Esophagus squamous epithelium (tissue), 4 donors: Measurements from ENCODE around the gene ANKFN1.
"Not testable (repeated sequence)": the region's sequence is repeated elsewhere in the genome, so short reads cannot be mapped to it uniquely, and the experiment has no call there.

Source experiments
- POLR2A ChIP-seq, 4 donors: fragments of 450-650 bp; IDR thresholded peaks; one replicate each; pipeline ENCODE4 v1.6.1; 2017; ENCODE audit warnings: antibody characterized with exemption in 4 of 4, mild to moderate bottlenecking in 4 of 4, moderate library complexity in 3 of 4
- TF ChIP-seq, protein P1 (sequence below), 6 experiments: fragments of 450-650 bp in 4 of 6; fragments of 200-600 bp in 2 of 6; sonication (generic) in 2 of 6; IDR thresholded peaks; one replicate each; pipeline ENCODE4 v1.5.1; 2016 to 2019; ENCODE audit warnings: antibody characterized with exemption in 6 of 6, mild to moderate bottlenecking in 4 of 6, moderate library complexity in 4 of 6

DNA sequence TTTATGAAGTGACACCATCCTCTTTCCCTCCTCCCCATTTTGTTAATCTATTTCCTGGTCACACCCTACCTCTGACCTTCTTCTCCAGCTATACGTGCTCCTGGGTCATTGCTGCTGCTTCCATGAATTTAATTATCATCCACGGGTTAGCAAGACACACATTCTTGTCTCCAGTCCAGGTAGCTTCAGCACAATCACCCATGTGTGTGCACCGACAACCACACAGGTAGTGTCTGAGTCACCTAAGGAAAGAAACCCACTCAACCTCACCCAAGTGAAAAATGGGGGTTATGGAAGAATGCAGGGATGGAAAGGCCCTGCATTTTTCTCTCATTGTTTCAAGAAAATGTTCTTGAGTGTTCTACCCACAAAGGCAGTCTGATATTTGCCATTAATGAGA lies 135.5 kb downstream of the ANKFN1 start:
- TF ChIP-seq, protein P1, sequence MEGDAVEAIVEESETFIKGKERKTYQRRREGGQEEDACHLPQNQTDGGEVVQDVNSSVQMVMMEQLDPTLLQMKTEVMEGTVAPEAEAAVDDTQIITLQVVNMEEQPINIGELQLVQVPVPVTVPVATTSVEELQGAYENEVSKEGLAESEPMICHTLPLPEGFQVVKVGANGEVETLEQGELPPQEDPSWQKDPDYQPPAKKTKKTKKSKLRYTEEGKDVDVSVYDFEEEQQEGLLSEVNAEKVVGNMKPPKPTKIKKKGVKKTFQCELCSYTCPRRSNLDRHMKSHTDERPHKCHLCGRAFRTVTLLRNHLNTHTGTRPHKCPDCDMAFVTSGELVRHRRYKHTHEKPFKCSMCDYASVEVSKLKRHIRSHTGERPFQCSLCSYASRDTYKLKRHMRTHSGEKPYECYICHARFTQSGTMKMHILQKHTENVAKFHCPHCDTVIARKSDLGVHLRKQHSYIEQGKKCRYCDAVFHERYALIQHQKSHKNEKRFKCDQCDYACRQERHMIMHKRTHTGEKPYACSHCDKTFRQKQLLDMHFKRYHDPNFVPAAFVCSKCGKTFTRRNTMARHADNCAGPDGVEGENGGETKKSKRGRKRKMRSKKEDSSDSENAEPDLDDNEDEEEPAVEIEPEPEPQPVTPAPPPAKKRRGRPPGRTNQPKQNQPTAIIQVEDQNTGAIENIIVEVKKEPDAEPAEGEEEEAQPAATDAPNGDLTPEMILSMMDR (IDR thresholded peaks at IDR 0.05), result not testable (repeated sequence)
- TF ChIP-seq POLR2A (IDR thresholded peaks at IDR 0.05), result not testable (repeated sequence)
